Endodermal cell (in vitro differentiated cells): ENCODE results near the gene PDE5A. TPM values are rescaled to one million over a fixed set of nuclear protein-coding genes. Genes with fewer than 3 reads are reported as not detected.

Source experiments
- DNase-seq: peaks from one replicate; pipeline ENCODE4 v3.0.0-alpha.2; 2017
- H3K27ac ChIP-seq: 2 replicates; pipeline ENCODE4 v1.5.1; 2013; ENCODE audit warnings: mild to moderate bottlenecking, low read depth, low read length, moderate library complexity
- H3K27me3 ChIP-seq: 2 replicates; pipeline ENCODE4 v1.6.1; 2013; ENCODE audit warnings: mild to moderate bottlenecking, low read length, moderate library complexity; ENCODE audit not compliant: insufficient read depth, control insufficient read depth, poor library complexity, severe bottlenecking
- H3K36me3 ChIP-seq: 2 replicates; pipeline ENCODE4 v1.7.0; 2013; ENCODE audit warnings: mild to moderate bottlenecking, low read length, moderate library complexity; ENCODE audit not compliant: control insufficient read depth, insufficient read depth
- H3K4me1 ChIP-seq: one replicate; pipeline ENCODE4 v1.7.0; 2013; ENCODE audit warnings: low read length; ENCODE audit not compliant: control insufficient read depth, insufficient read depth
- H3K4me3 ChIP-seq: 2 replicates; pipeline ENCODE4 v1.5.1; 2013; ENCODE audit warnings: mild to moderate bottlenecking, low read length, moderate library complexity
- H3K9ac ChIP-seq: 2 replicates; pipeline ENCODE4 v1.6.1; 2013; ENCODE audit warnings: mild to moderate bottlenecking, low read length, moderate library complexity; ENCODE audit not compliant: poor library complexity, severe bottlenecking; ENCODE audit errors: extremely low read depth
- H3K9me3 ChIP-seq: 2 replicates; pipeline ENCODE4 v1.6.1; 2013; ENCODE audit warnings: mild to moderate bottlenecking, low read length, moderate library complexity; ENCODE audit not compliant: control insufficient read depth
- H3K27ac Mint-ChIP-seq: 2 replicates; pipeline ENCODE4 v1.8.0; 2020; ENCODE audit warnings: mixed read lengths
- H3K27me3 Mint-ChIP-seq: 2 replicates; pipeline ENCODE4 v1.8.0; 2021; ENCODE audit warnings: mild to moderate bottlenecking, mixed read lengths; ENCODE audit not compliant: insufficient read depth
- H3K36me3 Mint-ChIP-seq: 2 replicates; pipeline ENCODE4 v1.8.0; 2020; ENCODE audit warnings: low read depth, mixed read lengths
- H3K4me1 Mint-ChIP-seq: 2 replicates; pipeline ENCODE4 v1.8.0; 2020; ENCODE audit warnings: mixed read lengths
- H3K4me3 Mint-ChIP-seq: 2 replicates; pipeline ENCODE4 v1.8.0; 2020; ENCODE audit warnings: mild to moderate bottlenecking, moderate library complexity, mixed read lengths
- H3K9me3 Mint-ChIP-seq: 2 replicates; pipeline ENCODE4 v1.8.0; 2020; ENCODE audit warnings: mild to moderate bottlenecking, mixed read lengths
- WGBS, 2 experiments: methylation state at CpG; one replicate each; pipeline versions ENCODE4 v1.1.5 to v1.1.7; 2013; ENCODE audit warnings: missing lambda C conversion rate in 2 of 2, mixed read lengths in 1 of 2; ENCODE audit not compliant: insufficient coverage in 1 of 2, insufficient read length in 1 of 2; 5-methylcytosine and 5-hydroxymethylcytosine counted together
- total RNA-seq, 2 donors: library from RNA; stranded (reverse); fragmentation: NEBNext Ultra II Directional in 1 of 2; extraction: Animal tissue kit (Norgen Biotek cat#: 25700) in 1 of 2; gene quantifications; 2 replicates in 1 of 2; 3 replicates in 1 of 2; pipeline ENCODE4 v1.2.1, GENCODE V29; 2021
- TF ChIP-seq, protein P1 (sequence below): fragments of 200-600 bp; sonication (generic); conservative IDR thresholded peaks from 2 replicates; pipeline ENCODE4 v1.5.0; 2021; ENCODE audit warnings: antibody characterized with exemption, mild to moderate bottlenecking

Gene PDE5A
- total RNA-seq, 2 donors from 2014 or later: 36.3 to 37.8 TPM

- Histone ChIP-seq H3K4me3 (no peak overlapping the region), H3K27me3 (no peaks in the 10 kb centered on the region)
- H3K27ac Mint-ChIP-seq: no peak overlapping the region
These were observed 44.3 kb upstream of the PDE5A start for GRCh38 chr4:119672938-119673337.

DNA sequence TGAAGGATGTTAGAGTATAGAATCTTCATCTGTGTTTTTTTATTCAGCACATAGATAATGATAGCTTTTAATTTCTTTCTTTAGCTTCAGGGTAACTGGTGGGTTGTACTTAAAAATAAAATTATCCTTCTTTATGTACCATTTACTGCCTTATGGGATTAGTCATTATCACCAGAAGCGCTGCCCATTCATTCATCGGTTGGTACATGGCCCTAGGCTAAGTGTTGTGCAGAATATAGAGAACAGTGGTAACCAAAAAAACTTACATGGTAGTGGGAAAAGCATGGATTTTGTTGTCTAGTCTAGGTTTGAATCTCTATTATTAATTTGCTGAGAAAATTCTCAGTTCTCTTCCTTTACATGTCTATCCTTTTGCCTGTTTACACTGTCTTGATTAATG lies 43.5 kb upstream of the PDE5A start:
- peaks cover 14% of the 10 kb centered on the region for H3K4me1 ChIP-seq
- TF ChIP-seq, protein P1, sequence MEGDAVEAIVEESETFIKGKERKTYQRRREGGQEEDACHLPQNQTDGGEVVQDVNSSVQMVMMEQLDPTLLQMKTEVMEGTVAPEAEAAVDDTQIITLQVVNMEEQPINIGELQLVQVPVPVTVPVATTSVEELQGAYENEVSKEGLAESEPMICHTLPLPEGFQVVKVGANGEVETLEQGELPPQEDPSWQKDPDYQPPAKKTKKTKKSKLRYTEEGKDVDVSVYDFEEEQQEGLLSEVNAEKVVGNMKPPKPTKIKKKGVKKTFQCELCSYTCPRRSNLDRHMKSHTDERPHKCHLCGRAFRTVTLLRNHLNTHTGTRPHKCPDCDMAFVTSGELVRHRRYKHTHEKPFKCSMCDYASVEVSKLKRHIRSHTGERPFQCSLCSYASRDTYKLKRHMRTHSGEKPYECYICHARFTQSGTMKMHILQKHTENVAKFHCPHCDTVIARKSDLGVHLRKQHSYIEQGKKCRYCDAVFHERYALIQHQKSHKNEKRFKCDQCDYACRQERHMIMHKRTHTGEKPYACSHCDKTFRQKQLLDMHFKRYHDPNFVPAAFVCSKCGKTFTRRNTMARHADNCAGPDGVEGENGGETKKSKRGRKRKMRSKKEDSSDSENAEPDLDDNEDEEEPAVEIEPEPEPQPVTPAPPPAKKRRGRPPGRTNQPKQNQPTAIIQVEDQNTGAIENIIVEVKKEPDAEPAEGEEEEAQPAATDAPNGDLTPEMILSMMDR: no peak
- H3K27ac Mint-ChIP-seq: no peak overlapping the region
- no peak overlapping the region for H3K9ac ChIP-seq
- H3K4me3 ChIP-seq: no peak overlapping the region
- no peaks in the 10 kb centered on the region for H3K27me3 Mint-ChIP-seq
- WGBS, 2 experiments: 95 to 100% methylated on average over 2 of the region's 2 CpGs
- no peak for DNase-seq
- no peak overlapping the region for H3K4me3 Mint-ChIP-seq
- H3K27ac ChIP-seq: no peak overlapping the region
- H3K9me3 ChIP-seq: no peaks in the 10 kb centered on the region
- H3K4me1 Mint-ChIP-seq: peaks cover 11% of the 10 kb centered on the region
- no peaks in the 10 kb centered on the region for H3K27me3 ChIP-seq
- no peaks in the 10 kb centered on the region for H3K36me3 ChIP-seq
- H3K9me3 Mint-ChIP-seq: no peaks in the 10 kb centered on the region
- no peaks in the 10 kb centered on the region for H3K36me3 Mint-ChIP-seq

More at GRCh38 chr4:119672938-119673337, 44.3 kb upstream of the PDE5A start:
- Histone ChIP-seq H3K4me1 (peaks cover 5% of the 10 kb centered on the region), H3K9ac (no peak overlapping the region), H3K9me3 (no peaks in the 10 kb centered on the region), H3K36me3 (no peaks in the 10 kb centered on the region), H3K27ac (no peak overlapping the region)
- 71% methylated on average over 1 of the region's 1 CpG; no CpG with 5 or more reads in 1 of the 2 experiments for WGBS, 2 experiments
- TF ChIP-seq, protein P1: no peak
- no peaks in the 10 kb centered on the region for H3K36me3 Mint-ChIP-seq
- H3K27me3 Mint-ChIP-seq: no peaks in the 10 kb centered on the region
- H3K9me3 Mint-ChIP-seq: no peaks in the 10 kb centered on the region
- H3K4me3 Mint-ChIP-seq: no peak overlapping the region
- DNase-seq: no peak
- H3K4me1 Mint-ChIP-seq: peaks cover 9% of the 10 kb centered on the region

DNA sequence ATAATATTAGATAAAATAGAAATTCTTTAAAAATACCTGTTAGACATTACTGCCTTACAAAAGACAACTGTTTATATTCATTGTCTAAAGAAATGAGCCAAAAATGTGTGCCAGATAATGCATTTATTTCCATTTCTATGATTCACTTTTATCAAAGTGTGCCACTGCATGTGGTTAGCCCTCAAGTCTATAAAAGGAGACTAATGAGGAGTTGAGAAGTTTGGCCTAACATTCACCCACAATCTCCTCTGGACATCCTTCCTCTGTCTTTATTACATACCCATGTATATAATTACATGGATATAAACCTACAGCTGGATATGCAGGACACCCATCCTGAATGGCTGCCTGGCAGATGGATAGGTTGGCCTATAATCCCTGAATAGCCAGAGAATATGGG lies 42.6 kb upstream of the PDE5A start:
- Histone ChIP-seq H3K4me1 (peaks cover 14% of the 10 kb centered on the region), H3K9ac (no peak overlapping the region), H3K27me3 (no peaks in the 10 kb centered on the region), H3K9me3 (no peaks in the 10 kb centered on the region), H3K36me3 (no peaks in the 10 kb centered on the region), H3K27ac (no peak overlapping the region), H3K4me3 (no peak overlapping the region)
- Mint-ChIP-seq H3K4me1 (peaks cover 17% of the 10 kb centered on the region), H3K27ac (no peak overlapping the region), H3K36me3 (no peaks in the 10 kb centered on the region), H3K9me3 (no peaks in the 10 kb centered on the region), H3K4me3 (no peak overlapping the region), H3K27me3 (no peaks in the 10 kb centered on the region)
- TF ChIP-seq, protein P1: no peak
- no peak for DNase-seq
